ENCODE results near the gene MLLT6. TPM values are rescaled to one million over a fixed set of nuclear protein-coding genes. Genes with fewer than 3 reads are reported as not detected.

Gene MLLT6
- total and polyA plus RNA-seq, 10 of the 15 experiments (the other 5 are each of a cell fraction or from before 2014, with no cell fraction given): 4.8 to 105 (median 36.3) TPM

DNA sequence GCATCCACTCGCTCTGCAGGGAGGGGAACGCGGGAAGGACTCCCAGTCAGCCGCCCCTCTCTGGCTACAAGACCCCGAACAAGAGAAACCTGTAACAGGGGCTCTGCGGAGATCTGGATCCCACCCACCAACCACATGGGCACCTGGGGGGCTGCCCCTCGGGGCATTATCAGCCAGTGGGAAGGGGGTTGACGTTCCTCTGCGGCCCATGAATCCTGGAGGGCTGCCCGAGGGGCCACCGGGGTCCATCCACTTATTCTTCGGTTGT lies 44.9 kb downstream of the MLLT6 start (continued):
- TF ChIP-seq CHD2 (IDR thresholded peaks at IDR 0.05; ENCODE audit: borderline replicate concordance, low read depth, low read length): no peak
- no peak for TF ChIP-seq KAT2A (conservative IDR thresholded peaks at IDR 0.05; ENCODE audit: control insufficient read depth, low read depth, low read length)
- no peak for TF ChIP-seq NR2C1 (IDR thresholded peaks at IDR 0.05)
- TF ChIP-seq BMI1 (IDR thresholded peaks at IDR 0.05; ENCODE audit: borderline replicate concordance): no peak
- TF ChIP-seq LARP7 (IDR thresholded peaks at IDR 0.05): 0 out of 2 replicates have a peak, but pooled peaks have one; percentile 3
- no peak for TF ChIP-seq NR2C2 (IDR thresholded peaks at IDR 0.05; ENCODE audit: borderline replicate concordance, control insufficient read depth, insufficient read length, low read depth)
- TF ChIP-seq RAD51 (IDR thresholded peaks at IDR 0.05): 0 out of 2 replicates have a peak, but pooled peaks have one; percentile 5
- TF ChIP-seq FOXM1 (IDR thresholded peaks at IDR 0.05; ENCODE audit: low read depth, low read length): no peak
- no peak for TF ChIP-seq POU2F2 (IDR thresholded peaks at IDR 0.05; ENCODE audit: borderline replicate concordance, low read depth, low read length)
- TF ChIP-seq, protein P1, sequence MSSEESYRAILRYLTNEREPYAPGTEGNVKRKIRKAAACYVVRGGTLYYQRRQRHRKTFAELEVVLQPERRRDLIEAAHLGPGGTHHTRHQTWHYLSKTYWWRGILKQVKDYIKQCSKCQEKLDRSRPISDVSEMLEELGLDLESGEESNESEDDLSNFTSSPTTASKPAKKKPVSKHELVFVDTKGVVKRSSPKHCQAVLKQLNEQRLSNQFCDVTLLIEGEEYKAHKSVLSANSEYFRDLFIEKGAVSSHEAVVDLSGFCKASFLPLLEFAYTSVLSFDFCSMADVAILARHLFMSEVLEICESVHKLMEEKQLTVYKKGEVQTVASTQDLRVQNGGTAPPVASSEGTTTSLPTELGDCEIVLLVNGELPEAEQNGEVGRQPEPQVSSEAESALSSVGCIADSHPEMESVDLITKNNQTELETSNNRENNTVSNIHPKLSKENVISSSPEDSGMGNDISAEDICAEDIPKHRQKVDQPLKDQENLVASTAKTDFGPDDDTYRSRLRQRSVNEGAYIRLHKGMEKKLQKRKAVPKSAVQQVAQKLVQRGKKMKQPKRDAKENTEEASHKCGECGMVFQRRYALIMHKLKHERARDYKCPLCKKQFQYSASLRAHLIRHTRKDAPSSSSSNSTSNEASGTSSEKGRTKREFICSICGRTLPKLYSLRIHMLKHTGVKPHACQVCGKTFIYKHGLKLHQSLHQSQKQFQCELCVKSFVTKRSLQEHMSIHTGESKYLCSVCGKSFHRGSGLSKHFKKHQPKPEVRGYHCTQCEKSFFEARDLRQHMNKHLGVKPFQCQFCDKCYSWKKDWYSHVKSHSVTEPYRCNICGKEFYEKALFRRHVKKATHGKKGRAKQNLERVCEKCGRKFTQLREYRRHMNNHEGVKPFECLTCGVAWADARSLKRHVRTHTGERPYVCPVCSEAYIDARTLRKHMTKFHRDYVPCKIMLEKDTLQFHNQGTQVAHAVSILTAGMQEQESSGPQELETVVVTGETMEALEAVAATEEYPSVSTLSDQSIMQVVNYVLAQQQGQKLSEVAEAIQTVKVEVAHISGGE (CRISPR knock-in tag; IDR thresholded peaks at IDR 0.05): no peak
- no peak for TF ChIP-seq TCF12 (IDR thresholded peaks at IDR 0.05; ENCODE audit: low read depth, low read length)
- no peak for TF ChIP-seq SMC3 (IDR thresholded peaks at IDR 0.05; ENCODE audit: borderline replicate concordance, low read length)
- TF ChIP-seq POLR2AphosphoS5 (IDR thresholded peaks at IDR 0.05; ENCODE audit: low read length): no peak
- TF ChIP-seq, protein P2, sequence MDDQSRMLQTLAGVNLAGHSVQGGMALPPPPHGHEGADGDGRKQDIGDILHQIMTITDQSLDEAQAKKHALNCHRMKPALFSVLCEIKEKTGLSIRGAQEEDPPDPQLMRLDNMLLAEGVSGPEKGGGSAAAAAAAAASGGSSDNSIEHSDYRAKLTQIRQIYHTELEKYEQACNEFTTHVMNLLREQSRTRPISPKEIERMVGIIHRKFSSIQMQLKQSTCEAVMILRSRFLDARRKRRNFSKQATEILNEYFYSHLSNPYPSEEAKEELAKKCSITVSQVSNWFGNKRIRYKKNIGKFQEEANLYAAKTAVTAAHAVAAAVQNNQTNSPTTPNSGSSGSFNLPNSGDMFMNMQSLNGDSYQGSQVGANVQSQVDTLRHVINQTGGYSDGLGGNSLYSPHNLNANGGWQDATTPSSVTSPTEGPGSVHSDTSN (IDR thresholded peaks at IDR 0.05; ENCODE audit: insufficient replicate concordance, low read depth, low read length): no peak
- no peak for TF ChIP-seq BHLHE40 (IDR thresholded peaks at IDR 0.05; ENCODE audit: borderline replicate concordance in 1 of 2, low read depth in 2 of 2, low read length in 1 of 2)
- no peak for TF ChIP-seq MXI1 (IDR thresholded peaks at IDR 0.05; ENCODE audit: low read depth, low read length)
